GM21576 (cell line): ENCODE results near the gene EVI5L.
A peak's percentile ranks its signal among the peaks of the same experiment; 100 is the strongest.

Source experiments
- ATAC-seq: cut with Tn5 transposase; IDR thresholded peaks from one replicate; pipeline ENCODE4 v1.9.1; 2021; ENCODE audit warnings: mild to moderate bottlenecking, moderate library complexity; ENCODE audit not compliant: unreplicated experiment

EVI5L gene

GRCh38 chr19:7894612-7895309 lies 64.7 kb downstream of the EVI5L start:
- ATAC-seq = no peak

GRCh38 chr19:7895565-7895964 lies 65.5 kb downstream of the EVI5L start:
- ATAC-seq = no peak

GRCh38 chr19:7897292-7897691 lies 67.3 kb downstream of the EVI5L start:
- ATAC-seq = no peak

GRCh38 chr19:7898967-7899366 lies 68.9 kb downstream of the EVI5L start:
- no peak for ATAC-seq

- no peak for ATAC-seq
Measured at GRCh38 chr19:7899751-7900378, 69.8 kb downstream of the EVI5L start.

GRCh38 chr19:7900401-7900870 lies 70.4 kb downstream of the EVI5L start:
- no peak for ATAC-seq

- no peak for ATAC-seq
Measured at GRCh38 chr19:7900931-7901330, 70.9 kb downstream of the EVI5L start.

DNA sequence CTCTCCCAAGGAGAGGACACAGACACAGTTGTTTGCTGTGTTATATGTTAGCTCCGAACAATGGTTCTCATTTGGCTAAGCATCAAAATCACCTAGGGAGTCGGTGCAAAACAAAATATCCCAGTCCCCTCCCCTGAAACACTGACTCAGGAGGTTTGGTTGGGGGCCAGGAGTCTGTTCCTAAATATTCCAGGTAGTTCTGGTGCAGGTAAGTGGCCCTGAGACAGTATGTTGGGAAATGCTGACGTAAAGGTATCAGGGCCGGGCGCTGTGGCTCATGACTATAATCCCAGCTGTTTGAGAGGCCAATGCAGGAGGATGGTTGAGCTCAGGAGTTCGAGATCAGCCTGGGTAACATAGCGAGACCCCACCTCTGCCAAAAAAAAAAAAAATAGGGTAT lies 71.3 kb downstream of the EVI5L start:
- no peak for ATAC-seq

DNA sequence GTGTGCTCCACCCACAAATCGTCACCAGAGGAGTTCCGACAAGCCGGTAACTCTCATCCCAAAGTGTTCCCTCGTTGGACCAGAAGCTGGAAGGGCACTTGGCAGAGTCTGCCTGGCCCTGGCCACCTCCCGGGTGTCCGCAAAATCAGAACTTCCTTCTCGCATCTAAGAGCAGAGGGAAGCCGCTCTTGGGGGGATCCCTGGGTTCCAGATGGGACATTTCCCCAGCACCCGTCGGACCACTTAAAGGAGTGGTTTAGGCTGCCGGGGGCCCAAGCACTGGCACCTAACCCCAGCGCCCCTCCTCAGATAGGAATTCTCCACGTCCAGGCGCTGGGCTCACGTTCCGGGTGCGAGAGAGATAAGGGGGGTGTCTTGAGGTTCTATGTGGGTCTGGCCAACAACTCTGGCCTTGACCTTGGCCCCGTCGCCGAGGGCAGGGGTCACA lies 72.8 kb downstream of the EVI5L start:
- ATAC-seq = no peak

DNA sequence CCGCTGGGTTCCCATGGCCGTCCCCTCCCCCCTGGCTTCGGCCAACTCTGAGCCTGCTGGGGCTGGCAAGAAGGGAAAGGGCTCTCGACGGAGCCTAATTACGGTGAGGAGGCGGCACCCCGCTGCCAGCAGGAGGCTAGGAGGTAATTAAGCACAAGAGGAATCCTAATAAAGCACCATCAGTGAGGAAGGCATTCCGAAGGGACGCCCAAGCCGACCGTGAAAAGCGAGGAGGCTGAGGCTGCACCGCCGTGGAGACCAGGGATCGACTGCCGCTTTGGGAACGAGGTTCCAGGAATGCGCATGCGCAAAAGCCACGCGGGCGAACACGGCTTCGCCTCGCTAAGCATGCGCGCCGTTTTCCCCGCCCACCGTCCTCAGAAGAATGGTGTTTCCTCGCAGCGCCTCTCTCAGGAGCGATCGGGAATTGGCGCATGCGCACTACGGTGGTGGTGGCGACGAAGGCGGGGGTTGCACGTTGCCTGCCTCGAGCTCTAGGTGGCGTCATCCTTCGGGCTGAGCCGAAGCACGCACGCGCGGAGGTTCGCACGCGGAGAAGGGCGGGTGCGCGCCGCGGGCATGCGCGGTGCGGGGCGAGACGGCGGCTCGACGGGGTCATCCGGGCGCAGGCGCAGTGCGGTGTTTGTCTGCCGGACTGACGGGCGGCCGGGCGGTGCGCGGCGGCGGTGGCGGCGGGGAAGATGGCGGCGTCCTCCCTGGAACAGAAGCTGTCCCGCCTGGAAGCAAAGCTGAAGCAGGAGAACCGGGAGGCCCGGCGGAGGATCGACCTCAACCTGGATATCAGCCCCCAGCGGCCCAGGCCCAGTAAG lies 73.4 kb downstream of the EVI5L start, which contains the start of gene MAP2K7:
MAP2K7 (plus strand) TSS at position 634 of the 830 bp plus-strand sequence; CDS start at position 702, 68 bp downstream.
- peak; percentile 82 for ATAC-seq

- peak; percentile 29 for ATAC-seq
Measured at GRCh38 chr19:7904074-7905020, 74.3 kb downstream of the EVI5L start.

- no peak for ATAC-seq
Measured at GRCh38 chr19:7905268-7905667, 75.2 kb downstream of the EVI5L start.

- no peak for ATAC-seq
Measured at GRCh38 chr19:7905859-7906258, 75.8 kb downstream of the EVI5L start.

- ATAC-seq = no peak
Measured at GRCh38 chr19:7907122-7907521, 77.1 kb downstream of the EVI5L start.

DNA sequence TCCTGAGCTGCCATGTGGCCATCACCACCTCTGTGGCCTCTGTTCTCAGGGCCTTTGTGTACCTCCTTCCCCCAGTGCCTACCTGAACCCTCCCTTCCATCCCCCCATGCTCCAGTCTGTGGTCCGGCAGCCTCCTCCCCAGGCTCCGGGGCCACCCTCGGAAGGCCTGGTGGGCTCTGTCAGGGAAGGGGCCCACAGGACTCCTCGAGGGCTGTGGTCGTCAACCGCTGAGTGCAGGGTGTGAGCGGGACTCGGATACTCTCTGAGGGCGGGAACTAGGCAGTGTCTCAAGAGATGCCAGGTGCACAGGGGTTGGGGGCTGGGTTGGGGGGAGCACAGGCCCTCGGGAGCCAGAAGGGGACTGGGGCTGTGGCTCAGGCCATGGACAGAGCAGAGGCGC lies 77.5 kb downstream of the EVI5L start:
- no peak for ATAC-seq

DNA sequence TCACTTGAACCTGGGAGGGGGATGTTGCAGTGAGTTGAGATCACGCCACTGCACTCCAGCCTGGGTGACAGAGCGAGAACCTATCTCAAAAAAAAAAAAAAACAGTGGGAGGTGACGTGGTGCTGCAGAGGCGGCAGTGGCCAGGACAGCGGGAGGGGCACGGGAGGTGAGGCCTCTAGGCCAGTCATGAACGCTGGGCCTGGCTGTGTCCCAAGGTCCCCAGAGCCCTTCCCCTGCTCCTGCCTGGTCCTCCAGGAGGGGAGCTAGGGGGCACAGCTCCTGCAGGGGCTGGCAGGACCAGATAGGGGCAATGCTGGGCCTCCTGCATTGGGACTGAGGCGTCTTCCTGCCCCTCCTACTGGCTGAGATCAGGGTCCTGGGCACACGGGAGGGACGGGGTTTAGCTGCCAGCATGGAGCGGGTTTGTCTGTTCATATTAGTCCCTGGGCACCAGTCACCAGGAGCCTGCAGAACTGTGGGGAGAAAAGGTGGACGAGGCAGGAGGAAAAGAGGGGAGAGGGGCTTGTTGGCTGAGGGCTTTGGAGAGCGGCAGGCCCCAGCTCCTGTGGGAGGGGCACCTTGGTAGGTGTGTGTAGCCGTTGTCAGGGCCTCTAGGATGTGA lies 78.2 kb downstream of the EVI5L start:
- no peak for ATAC-seq

- no peak for ATAC-seq
Measured at GRCh38 chr19:7908742-7909461, 78.9 kb downstream of the EVI5L start.

DNA sequence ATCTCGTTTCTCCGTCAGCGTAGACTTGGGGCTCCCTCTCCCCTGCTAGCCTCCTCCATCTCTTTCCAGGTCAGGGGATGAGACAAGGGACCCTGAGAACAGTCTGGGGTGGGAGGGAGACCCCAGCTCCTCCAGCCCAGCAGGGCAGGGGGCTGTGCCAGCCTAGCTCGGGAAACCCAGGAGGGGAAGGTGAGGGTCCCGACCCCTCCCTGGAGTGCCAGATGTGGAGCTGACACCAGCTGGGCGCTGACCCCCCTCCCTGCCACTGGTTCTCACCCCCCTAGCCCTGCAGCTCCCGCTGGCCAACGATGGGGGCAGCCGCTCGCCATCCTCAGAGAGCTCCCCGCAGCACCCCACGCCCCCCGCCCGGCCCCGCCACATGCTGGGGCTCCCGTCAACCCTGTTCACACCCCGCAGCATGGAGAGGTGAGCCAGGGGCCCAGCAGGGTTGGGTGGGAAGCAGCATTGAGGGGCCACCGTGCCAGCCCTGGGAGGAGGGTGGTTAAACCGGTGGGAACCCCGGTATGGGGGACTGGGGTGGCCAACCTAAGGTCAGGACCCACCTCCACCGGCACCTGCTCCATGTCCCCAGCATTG lies 79.6 kb downstream of the EVI5L start:
- no peak for ATAC-seq
